ENCODE measurements around the gene BMP6.

- no peak for TF ChIP-seq CTCF (IDR thresholded peaks at IDR 0.05)
- no peak for TF ChIP-seq POLR2A (IDR thresholded peaks at IDR 0.05)
- TF ChIP-seq POLR2AphosphoS5 (IDR thresholded peaks at IDR 0.05): no peak
These were observed 153.7 kb downstream of the BMP6 start for GRCh38 chr6:7879579-7879978.

Measured in breast epithelium (tissue), 3 donors.